Fibroblast of lung (primary cell): Measurements from ENCODE around the gene PDIA2.

Source experiments
- EZH2 ChIP-seq: IDR thresholded peaks from 2 replicates; pipeline ENCODE4 v1.5.1; 2012; ENCODE audit warnings: low read length, control low read depth, mild to moderate bottlenecking; ENCODE audit errors: missing control alignments
- TF ChIP-seq, protein P1 (sequence below), 2 donors: IDR thresholded peaks in 1 of 2; conservative IDR thresholded peaks in 1 of 2; 1 replicate in 1 of 2; 2 replicates in 1 of 2; pipeline ENCODE4 v1.5.1; 2011 to 2012; ENCODE audit warnings: low read length in 2 of 2, control low read depth in 1 of 2, inconsistent platforms in 1 of 2, low read depth in 1 of 2, mild to moderate bottlenecking in 1 of 2

DNA sequence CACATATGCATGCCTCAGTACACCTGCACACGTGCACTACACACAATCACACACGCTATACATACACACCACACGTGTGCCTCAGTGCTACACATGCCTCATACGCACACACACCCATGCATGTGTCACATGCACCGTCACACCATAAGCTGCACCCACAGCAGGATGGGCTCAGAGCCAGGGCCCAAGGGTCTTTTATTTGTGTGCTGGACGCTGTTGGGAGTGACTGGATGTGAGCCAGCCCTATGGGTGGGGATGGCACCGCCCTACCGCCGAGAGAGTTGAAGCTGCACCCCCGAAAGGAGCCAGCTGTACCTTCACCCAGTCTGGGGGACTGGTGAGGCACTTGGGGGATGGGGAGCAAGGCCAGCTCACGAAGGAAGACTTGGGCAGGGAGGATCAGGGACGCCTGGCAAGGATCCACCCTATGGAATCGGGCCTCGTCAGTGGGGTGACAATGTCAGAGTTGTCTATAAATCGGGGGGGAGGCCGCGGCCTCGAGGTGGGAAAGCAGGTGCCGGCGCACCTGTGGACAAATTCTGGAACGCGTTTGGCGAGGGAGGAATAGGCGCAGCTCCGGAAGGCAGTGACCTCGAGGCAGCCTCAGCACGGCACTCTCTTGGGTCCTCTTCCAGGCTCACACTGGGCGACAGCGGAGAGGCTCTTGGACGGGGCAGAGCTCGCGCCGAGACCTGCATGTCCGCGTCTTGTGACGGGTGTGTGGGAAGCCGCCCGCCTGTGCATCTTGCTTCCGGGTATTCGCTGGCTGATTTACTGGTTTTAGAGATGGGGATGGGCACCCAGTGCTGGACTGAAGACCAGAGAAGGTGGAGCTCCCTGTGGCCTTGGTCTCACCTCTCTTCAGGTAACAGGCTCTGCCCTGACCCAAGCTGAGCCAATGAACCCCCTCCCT lies 14.6 kb upstream of the PDIA2 start:
- TF ChIP-seq, protein P1, sequence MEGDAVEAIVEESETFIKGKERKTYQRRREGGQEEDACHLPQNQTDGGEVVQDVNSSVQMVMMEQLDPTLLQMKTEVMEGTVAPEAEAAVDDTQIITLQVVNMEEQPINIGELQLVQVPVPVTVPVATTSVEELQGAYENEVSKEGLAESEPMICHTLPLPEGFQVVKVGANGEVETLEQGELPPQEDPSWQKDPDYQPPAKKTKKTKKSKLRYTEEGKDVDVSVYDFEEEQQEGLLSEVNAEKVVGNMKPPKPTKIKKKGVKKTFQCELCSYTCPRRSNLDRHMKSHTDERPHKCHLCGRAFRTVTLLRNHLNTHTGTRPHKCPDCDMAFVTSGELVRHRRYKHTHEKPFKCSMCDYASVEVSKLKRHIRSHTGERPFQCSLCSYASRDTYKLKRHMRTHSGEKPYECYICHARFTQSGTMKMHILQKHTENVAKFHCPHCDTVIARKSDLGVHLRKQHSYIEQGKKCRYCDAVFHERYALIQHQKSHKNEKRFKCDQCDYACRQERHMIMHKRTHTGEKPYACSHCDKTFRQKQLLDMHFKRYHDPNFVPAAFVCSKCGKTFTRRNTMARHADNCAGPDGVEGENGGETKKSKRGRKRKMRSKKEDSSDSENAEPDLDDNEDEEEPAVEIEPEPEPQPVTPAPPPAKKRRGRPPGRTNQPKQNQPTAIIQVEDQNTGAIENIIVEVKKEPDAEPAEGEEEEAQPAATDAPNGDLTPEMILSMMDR (conservative IDR thresholded peaks at IDR 0.05 in 1 of 2, IDR thresholded peaks at IDR 0.05 in 1 of 2; ENCODE audit: low read depth in 1 of 2, low read length in 2 of 2): no peak
- TF ChIP-seq EZH2: no peak
